Vagina (tissue), 2 donors: Measurements from ENCODE around the gene ITGB4.

Experiments
- POLR2A ChIP-seq, 2 donors: fragments of 450-650 bp; IDR thresholded peaks; one replicate each; pipeline ENCODE4 v1.6.1; 2017; ENCODE audit warnings: antibody characterized with exemption in 2 of 2, mild to moderate bottlenecking in 2 of 2, moderate library complexity in 2 of 2
- TF ChIP-seq, protein P1 (sequence below), 3 experiments: fragments of 450-650 bp in 2 of 3; fragments of 200-600 bp in 1 of 3; sonication (generic) in 1 of 3; IDR thresholded peaks; one replicate each; pipeline ENCODE4 v1.5.1; 2017 to 2019; ENCODE audit warnings: antibody characterized with exemption in 3 of 3, mild to moderate bottlenecking in 2 of 3, moderate library complexity in 2 of 3

DNA sequence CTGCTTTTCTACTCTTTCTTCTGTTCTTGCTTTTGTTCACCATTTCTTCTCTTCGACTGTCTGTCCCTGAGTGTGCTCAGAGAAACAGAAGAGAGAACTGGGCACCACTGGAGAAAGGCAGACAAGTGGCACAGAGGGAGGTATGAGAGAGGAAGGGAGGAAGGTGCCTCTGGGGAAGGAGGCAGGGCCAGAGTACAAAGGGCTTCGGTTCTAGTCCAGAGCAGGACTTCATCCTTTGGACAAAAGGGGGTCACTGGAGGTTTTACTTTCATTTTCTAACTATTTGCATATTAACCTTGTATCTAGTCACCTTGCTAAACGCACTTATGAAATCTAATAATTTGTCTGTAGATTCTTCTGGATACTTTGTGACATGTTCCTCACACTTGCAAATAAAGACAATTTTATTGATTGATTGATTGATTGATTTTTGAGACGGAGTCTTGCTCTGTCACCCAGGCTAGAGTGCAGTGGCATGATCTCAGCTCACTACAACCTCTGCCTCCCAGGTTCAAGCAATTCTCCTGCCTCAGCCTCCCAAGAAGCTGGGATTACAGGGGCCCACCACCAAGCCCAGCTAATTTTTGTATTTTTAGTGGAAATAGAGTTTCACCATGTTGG lies 13.5 kb downstream of the ITGB4 start:
- TF ChIP-seq, protein P1, sequence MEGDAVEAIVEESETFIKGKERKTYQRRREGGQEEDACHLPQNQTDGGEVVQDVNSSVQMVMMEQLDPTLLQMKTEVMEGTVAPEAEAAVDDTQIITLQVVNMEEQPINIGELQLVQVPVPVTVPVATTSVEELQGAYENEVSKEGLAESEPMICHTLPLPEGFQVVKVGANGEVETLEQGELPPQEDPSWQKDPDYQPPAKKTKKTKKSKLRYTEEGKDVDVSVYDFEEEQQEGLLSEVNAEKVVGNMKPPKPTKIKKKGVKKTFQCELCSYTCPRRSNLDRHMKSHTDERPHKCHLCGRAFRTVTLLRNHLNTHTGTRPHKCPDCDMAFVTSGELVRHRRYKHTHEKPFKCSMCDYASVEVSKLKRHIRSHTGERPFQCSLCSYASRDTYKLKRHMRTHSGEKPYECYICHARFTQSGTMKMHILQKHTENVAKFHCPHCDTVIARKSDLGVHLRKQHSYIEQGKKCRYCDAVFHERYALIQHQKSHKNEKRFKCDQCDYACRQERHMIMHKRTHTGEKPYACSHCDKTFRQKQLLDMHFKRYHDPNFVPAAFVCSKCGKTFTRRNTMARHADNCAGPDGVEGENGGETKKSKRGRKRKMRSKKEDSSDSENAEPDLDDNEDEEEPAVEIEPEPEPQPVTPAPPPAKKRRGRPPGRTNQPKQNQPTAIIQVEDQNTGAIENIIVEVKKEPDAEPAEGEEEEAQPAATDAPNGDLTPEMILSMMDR (IDR thresholded peaks at IDR 0.05) = no peak
- TF ChIP-seq POLR2A (IDR thresholded peaks at IDR 0.05) = no peak
